HCT116 (cell line): Measurements from ENCODE around the gene CLIC4. TPM values are rescaled to one million over a fixed set of nuclear protein-coding genes. Genes with fewer than 3 reads are reported as not detected.

Experiments
- ATAC-seq: fragments of 200-7000 bp; cut with Tn5 transposase; 2 replicates; pipeline ENCODE4 v1.9.1; 2020; ENCODE audit warnings: mild to moderate bottlenecking, moderate library complexity
- BruUV-seq: library from RNA; stranded (reverse); fragments of 400-500 nt; replicated peaks from 2 replicates; lab custom pipeline; 2021; lab: Mats Ljungman, UMichigan
- CTCF ChIA-PET: fragments of 300-600 bp; sonication (Branson Sonifier 250); formaldehyde crosslinking; loops from one replicate; lab custom pipeline; 2021; ENCODE audit warnings: antibody characterized with exemption; lab: Charles Lee
- POLR2A ChIA-PET: fragments of 300-600, 350-600 bp; sonication (Branson Sonifier 250); formaldehyde crosslinking; loops from one replicate; lab custom pipeline; 2021; ENCODE audit warnings: antibody characterized with exemption; lab: Charles Lee
- RAD21 ChIA-PET, 2 experiments: fragments of 300-600 bp; sonication (Branson Sonifier 250); formaldehyde crosslinking; loops; one replicate each; lab custom pipeline; 2023; ENCODE audit warnings: low total read pairs in 2 of 2; ENCODE audit not compliant: uncharacterized antibody in 2 of 2, unreplicated experiment in 2 of 2, low non-redundant PET in 1 of 2; lab: Charles Lee
- DNase-seq: peaks from one replicate; pipeline ENCODE4 v3.0.0-alpha.2; 2010; ENCODE audit warnings: low read depth, low spot score
- H2AFZ ChIP-seq: fragments of 200-600 bp; shearing (Covaris generic), sonication (generic); 2 replicates; pipeline ENCODE4 v1.6.1; 2017; ENCODE audit warnings: low read depth, mixed run types, mixed read lengths, antibody characterized with exemption, low read length; ENCODE audit not compliant: poor library complexity, severe bottlenecking
- H3K27ac ChIP-seq: 2 replicates; pipeline ENCODE4 v1.5.1; 2012; ENCODE audit warnings: low read depth, low read length
- H3K27me3 ChIP-seq: fragments of 200-600 bp; sonication (generic); 2 replicates; pipeline ENCODE4 v1.6.1; 2016; ENCODE audit warnings: mixed run types, low read length, mixed read lengths; ENCODE audit not compliant: insufficient read depth
- H3K36me3 ChIP-seq, 2 experiments: fragments of 200-500 bp in 1 of 2; fragments of 200-600 bp in 1 of 2; sonication (Bioruptor generic) in 1 of 2; sonication (generic) in 1 of 2; 2 replicates each; pipeline versions ENCODE4 v1.5.1 to v1.6.1; 2014 to 2016; ENCODE audit warnings: low read length in 2 of 2, inconsistent platforms in 1 of 2, mixed read lengths in 1 of 2, mixed run types in 1 of 2; ENCODE audit not compliant: insufficient read depth in 2 of 2, control insufficient read depth in 1 of 2
- H3K4me1 ChIP-seq, 2 experiments: fragments of 200-600 bp in 1 of 2; sonication (generic) in 1 of 2; 2 replicates each; pipeline versions ENCODE4 v1.5.1 to v1.6.1; 2012 to 2017; ENCODE audit warnings: low read length in 2 of 2, inconsistent platforms in 1 of 2, mild to moderate bottlenecking in 1 of 2, mixed read lengths in 1 of 2, mixed run types in 1 of 2, moderate library complexity in 1 of 2; ENCODE audit not compliant: insufficient read depth in 2 of 2, control insufficient read depth in 1 of 2
- H3K4me2 ChIP-seq: fragments of 200-600 bp; sonication (generic); 2 replicates; pipeline ENCODE4 v1.6.1; 2017; ENCODE audit warnings: mixed run types, low read length, mixed read lengths
- H3K4me3 ChIP-seq, 2 experiments: fragments of 200-600 bp in 1 of 2; sonication (generic) in 1 of 2; replicated peaks in 1 of 2; 2 replicates each; pipeline ENCODE4 v1.5.1; 2011 to 2016; ENCODE audit warnings: low read length in 2 of 2, control low read depth in 1 of 2, low read depth in 1 of 2, mild to moderate bottlenecking in 1 of 2, mixed read lengths in 1 of 2, mixed run types in 1 of 2
- H3K79me2 ChIP-seq: fragments of 200-600 bp; sonication (generic); 2 replicates; pipeline ENCODE4 v1.6.1; 2017; ENCODE audit warnings: mild to moderate bottlenecking, mixed run types, low read length, moderate library complexity, mixed read lengths; ENCODE audit not compliant: insufficient read depth
- H3K9ac ChIP-seq: fragments of 200-600 bp; sonication (generic); 2 replicates; pipeline ENCODE4 v1.6.1; 2016; ENCODE audit warnings: low read length, mixed read lengths
- H3K9me2 ChIP-seq: fragments of 200-600 bp; sonication (generic), shearing (Covaris generic); 2 replicates; pipeline ENCODE4 v1.6.1; 2017; ENCODE audit warnings: mixed run types, mild to moderate bottlenecking, moderate library complexity; ENCODE audit not compliant: insufficient read depth
- H3K9me3 ChIP-seq, 2 experiments: fragments of 200-500 bp in 1 of 2; fragments of 200-600 bp in 1 of 2; sonication (Bioruptor generic) in 1 of 2; sonication (generic) in 1 of 2; 2 replicates each; pipeline ENCODE4 v1.6.1; 2014 to 2017; ENCODE audit warnings: low read length in 2 of 2, mixed read lengths in 2 of 2, inconsistent platforms in 1 of 2, low read depth in 1 of 2, mild to moderate bottlenecking in 1 of 2, mixed run types in 1 of 2, moderate library complexity in 1 of 2; ENCODE audit not compliant: control insufficient read depth in 1 of 2, insufficient read depth in 1 of 2
- H4K20me1 ChIP-seq: fragments of 200-600 bp; sonication (generic), shearing (Covaris generic); 2 replicates; pipeline ENCODE4 v1.6.1; 2017; ENCODE audit warnings: mixed run types, mild to moderate bottlenecking, moderate library complexity; ENCODE audit not compliant: insufficient read depth
- CBX3 ChIP-seq: IDR thresholded peaks from 2 replicates; pipeline ENCODE4 v1.6.1; 2012; ENCODE audit warnings: low read depth
- EGR1 ChIP-seq: IDR thresholded peaks from 2 replicates; pipeline ENCODE4 v1.6.1; 2012; ENCODE audit warnings: low read depth
- ELF1 ChIP-seq: IDR thresholded peaks from 2 replicates; pipeline ENCODE4 v1.6.1; 2012; ENCODE audit warnings: low read depth, borderline replicate concordance
- EZH2 ChIP-seq: fragments of 200-600 bp; sonication (generic); IDR thresholded peaks from 2 replicates; pipeline ENCODE4 v1.6.1; 2017; ENCODE audit warnings: antibody characterized with exemption, mixed run types
- FOSL1 ChIP-seq: IDR thresholded peaks from 2 replicates; pipeline ENCODE4 v1.6.1; 2012; ENCODE audit warnings: low read depth
- JUND ChIP-seq: IDR thresholded peaks from 2 replicates; pipeline ENCODE4 v1.6.1; 2012
- POLR2AphosphoS5 ChIP-seq: IDR thresholded peaks from 2 replicates; pipeline ENCODE4 v1.6.1; 2011; ENCODE audit warnings: mild to moderate bottlenecking, low read depth, low read length, moderate library complexity
- RAD21 ChIP-seq: IDR thresholded peaks from 2 replicates; pipeline ENCODE4 v1.6.1; 2012; ENCODE audit warnings: low read depth, mild to moderate bottlenecking
- SRF ChIP-seq: IDR thresholded peaks from 2 replicates; pipeline ENCODE4 v1.6.1; 2012; ENCODE audit warnings: low read depth
- TCF7L2 ChIP-seq: IDR thresholded peaks from 2 replicates; pipeline ENCODE4 v1.7.0; 2011; ENCODE audit warnings: borderline replicate concordance, inconsistent platforms; ENCODE audit not compliant: insufficient read depth, insufficient read length; ENCODE audit errors: extremely low read depth
- YY1 ChIP-seq: IDR thresholded peaks from 2 replicates; pipeline ENCODE4 v1.6.1; 2011; ENCODE audit warnings: low read length, low read depth, moderate library complexity, mild to moderate bottlenecking; ENCODE audit not compliant: insufficient replicate concordance; ENCODE audit errors: extremely low read depth
- ZFX ChIP-seq: fragments of 450-650 bp; IDR thresholded peaks from 2 replicates; pipeline ENCODE4 v1.6.1; 2017
- ZNF274 ChIP-seq: fragments of 200-500 bp; sonication (Bioruptor generic); IDR thresholded peaks from 2 replicates; pipeline ENCODE4 v1.6.1; 2014; ENCODE audit warnings: mild to moderate bottlenecking, low read depth, low read length, inconsistent platforms
- intact Hi-C: fragments of 100-400 bp; cut with micrococcal nuclease; formaldehyde crosslinking; loops from 2 replicates; pipeline ENCODE4 v1.10.0; 2022
- total RNA-seq: library from RNA; stranded (reverse); gene quantifications from one replicate; pipeline ENCODE4 v1.2.1, GENCODE V29; 2021; ENCODE audit not compliant: unreplicated experiment
- TF ChIP-seq, protein P1 (sequence below): IDR thresholded peaks from 2 replicates; pipeline ENCODE4 v1.6.1; 2012
- TF ChIP-seq, protein P2 (sequence below): IDR thresholded peaks from 2 replicates; pipeline ENCODE4 v1.6.1; 2012; ENCODE audit warnings: low read depth
- TF ChIP-seq, protein P3 (sequence below), 3 experiments: fragments of 200-600 bp in 1 of 3; sonication (generic) in 1 of 3; IDR thresholded peaks in 2 of 3; conservative IDR thresholded peaks in 1 of 3; 2 replicates each; pipeline ENCODE4 v1.5.1; 2012 to 2017; ENCODE audit warnings: low read depth in 2 of 3, low read length in 2 of 3, antibody characterized with exemption in 1 of 3, borderline replicate concordance in 1 of 3, control low read depth in 1 of 3, mild to moderate bottlenecking in 1 of 3, mixed read lengths in 1 of 3, mixed run types in 1 of 3, moderate library complexity in 1 of 3; ENCODE audit not compliant: insufficient read depth in 1 of 3

The CLIC4 gene
- total RNA-seq, 1 experiment from 2014 or later: 77.2 TPM

DNA sequence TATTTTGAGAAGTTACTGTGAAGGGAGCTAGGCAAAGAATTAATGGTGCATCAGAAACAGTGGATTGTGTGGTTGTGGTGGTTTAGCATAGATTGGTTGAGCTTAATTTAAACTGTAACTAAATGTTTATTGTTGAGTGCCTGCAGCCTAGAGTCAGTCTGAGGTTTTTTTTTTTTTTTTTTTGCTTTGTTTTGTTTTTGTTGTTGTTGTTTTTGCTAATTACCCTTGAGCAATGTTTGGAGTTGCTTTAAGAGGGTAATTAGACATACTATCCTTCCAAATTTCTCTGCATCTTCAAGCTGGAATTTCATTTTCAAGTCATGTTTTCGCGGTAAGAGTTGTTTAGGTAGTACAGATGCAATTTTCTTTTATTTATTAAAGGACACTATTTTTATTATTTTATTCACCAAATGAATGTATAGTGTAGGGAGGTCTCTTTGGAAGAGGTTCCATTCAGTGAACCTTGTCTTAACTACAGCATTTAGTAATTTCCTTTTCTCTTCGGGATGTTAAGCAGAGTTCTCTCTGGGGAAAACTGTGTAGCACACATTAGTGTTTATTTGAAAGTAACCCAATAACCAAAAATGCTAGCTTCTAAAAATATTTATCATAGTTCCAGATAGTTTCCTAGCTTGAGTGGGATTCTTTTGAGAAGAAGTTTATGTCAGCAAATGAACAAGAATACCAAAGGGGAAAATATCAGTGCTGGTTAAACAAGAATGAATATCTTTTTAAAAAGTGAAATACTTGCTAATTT is 82.3 kb downstream of the CLIC4 start:
- Histone ChIP-seq H2AFZ (no peak overlapping the region), H3K36me3 (no peaks in the 10 kb centered on the region), H3K9me2 (no peaks in the 10 kb centered on the region), H3K4me3 (no peak overlapping the region), H3K4me2 (no peak overlapping the region), H3K27ac (no peak overlapping the region)
- CTCF ChIA-PET: interaction anchor here (1.1 to 5.5 kb wide), 3 partner anchors 7 to 139 kb away, joined by 3 to 174 read pairs (median 16); no protein-coding TSS in a partner anchor
- TF ChIP-seq, protein P1, sequence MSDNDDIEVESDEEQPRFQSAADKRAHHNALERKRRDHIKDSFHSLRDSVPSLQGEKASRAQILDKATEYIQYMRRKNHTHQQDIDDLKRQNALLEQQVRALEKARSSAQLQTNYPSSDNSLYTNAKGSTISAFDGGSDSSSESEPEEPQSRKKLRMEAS: no peak
- TF ChIP-seq ZFX (no peak), FOSL1 (no peak), SRF (no peak), JUND (no peak), POLR2AphosphoS5 (no peak), ZNF274 (no peak), TCF7L2 (no peak), EZH2 (no peak), RAD21 (no peak), ELF1 (no peak), EGR1 (no peak), YY1 (no peak), CBX3 (no peak)
- TF ChIP-seq, protein P2, sequence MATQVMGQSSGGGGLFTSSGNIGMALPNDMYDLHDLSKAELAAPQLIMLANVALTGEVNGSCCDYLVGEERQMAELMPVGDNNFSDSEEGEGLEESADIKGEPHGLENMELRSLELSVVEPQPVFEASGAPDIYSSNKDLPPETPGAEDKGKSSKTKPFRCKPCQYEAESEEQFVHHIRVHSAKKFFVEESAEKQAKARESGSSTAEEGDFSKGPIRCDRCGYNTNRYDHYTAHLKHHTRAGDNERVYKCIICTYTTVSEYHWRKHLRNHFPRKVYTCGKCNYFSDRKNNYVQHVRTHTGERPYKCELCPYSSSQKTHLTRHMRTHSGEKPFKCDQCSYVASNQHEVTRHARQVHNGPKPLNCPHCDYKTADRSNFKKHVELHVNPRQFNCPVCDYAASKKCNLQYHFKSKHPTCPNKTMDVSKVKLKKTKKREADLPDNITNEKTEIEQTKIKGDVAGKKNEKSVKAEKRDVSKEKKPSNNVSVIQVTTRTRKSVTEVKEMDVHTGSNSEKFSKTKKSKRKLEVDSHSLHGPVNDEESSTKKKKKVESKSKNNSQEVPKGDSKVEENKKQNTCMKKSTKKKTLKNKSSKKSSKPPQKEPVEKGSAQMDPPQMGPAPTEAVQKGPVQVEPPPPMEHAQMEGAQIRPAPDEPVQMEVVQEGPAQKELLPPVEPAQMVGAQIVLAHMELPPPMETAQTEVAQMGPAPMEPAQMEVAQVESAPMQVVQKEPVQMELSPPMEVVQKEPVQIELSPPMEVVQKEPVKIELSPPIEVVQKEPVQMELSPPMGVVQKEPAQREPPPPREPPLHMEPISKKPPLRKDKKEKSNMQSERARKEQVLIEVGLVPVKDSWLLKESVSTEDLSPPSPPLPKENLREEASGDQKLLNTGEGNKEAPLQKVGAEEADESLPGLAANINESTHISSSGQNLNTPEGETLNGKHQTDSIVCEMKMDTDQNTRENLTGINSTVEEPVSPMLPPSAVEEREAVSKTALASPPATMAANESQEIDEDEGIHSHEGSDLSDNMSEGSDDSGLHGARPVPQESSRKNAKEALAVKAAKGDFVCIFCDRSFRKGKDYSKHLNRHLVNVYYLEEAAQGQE: no peak
- TF ChIP-seq, protein P3, sequence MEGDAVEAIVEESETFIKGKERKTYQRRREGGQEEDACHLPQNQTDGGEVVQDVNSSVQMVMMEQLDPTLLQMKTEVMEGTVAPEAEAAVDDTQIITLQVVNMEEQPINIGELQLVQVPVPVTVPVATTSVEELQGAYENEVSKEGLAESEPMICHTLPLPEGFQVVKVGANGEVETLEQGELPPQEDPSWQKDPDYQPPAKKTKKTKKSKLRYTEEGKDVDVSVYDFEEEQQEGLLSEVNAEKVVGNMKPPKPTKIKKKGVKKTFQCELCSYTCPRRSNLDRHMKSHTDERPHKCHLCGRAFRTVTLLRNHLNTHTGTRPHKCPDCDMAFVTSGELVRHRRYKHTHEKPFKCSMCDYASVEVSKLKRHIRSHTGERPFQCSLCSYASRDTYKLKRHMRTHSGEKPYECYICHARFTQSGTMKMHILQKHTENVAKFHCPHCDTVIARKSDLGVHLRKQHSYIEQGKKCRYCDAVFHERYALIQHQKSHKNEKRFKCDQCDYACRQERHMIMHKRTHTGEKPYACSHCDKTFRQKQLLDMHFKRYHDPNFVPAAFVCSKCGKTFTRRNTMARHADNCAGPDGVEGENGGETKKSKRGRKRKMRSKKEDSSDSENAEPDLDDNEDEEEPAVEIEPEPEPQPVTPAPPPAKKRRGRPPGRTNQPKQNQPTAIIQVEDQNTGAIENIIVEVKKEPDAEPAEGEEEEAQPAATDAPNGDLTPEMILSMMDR (IDR thresholded peaks at IDR 0.05 in 2 of 3, conservative IDR thresholded peaks at IDR 0.05 in 1 of 3; ENCODE audit: borderline replicate concordance in 1 of 3, insufficient read depth in 1 of 3, low read depth in 2 of 3, low read length in 2 of 3): no peak
- TF ChIP-seq, all 23 proteins: peak for 0
- intact Hi-C loops: no loop called here
- Histone ChIP-seq H3K79me2 (no peaks in the 10 kb centered on the region), H3K27me3 (no peaks in the 10 kb centered on the region), H4K20me1 (no peaks in the 10 kb centered on the region), H3K4me1 (peaks cover 0 to 14% of the 10 kb centered on the region in 2 experiments; a peak in 2 of 4 replicates), H3K9ac (no peak overlapping the region), H3K9me3 (no peaks in the 10 kb centered on the region)
- ChIA-PET POLR2A (no interaction called here), RAD21 (interaction anchor here in 1 of 2 experiments (0.8 kb wide), 1 partner anchor 139 kb away, joined by 3 read pairs; no protein-coding TSS in a partner anchor)
- ATAC-seq (no peak), DNase-seq (no peak)
- TSS peak; percentile 41 for BruUV-seq
